Testis (tissue), 3 donors: ENCODE data around the gene APBA1. TPM values are rescaled to one million over a fixed set of nuclear protein-coding genes. Genes with fewer than 3 reads are reported as not detected.

Experiments used
- DNase-seq: peaks from one replicate; pipeline ENCODE4 v3.0.0-alpha.2; 2019
- H3K27ac ChIP-seq, 2 donors: fragments of 200-600 bp; sonication (generic); one replicate each; pipeline ENCODE4 v1.5.1; 2019
- H3K27me3 ChIP-seq: fragments of 200-600 bp; sonication (generic); one replicate; pipeline ENCODE4 v1.5.1; 2019
- H3K36me3 ChIP-seq: fragments of 200-600 bp; sonication (generic); one replicate; pipeline ENCODE4 v1.5.1; 2017; ENCODE audit warnings: low read depth; ENCODE audit errors: missing control alignments
- H3K4me1 ChIP-seq: fragments of 200-600 bp; sonication (generic); one replicate; pipeline ENCODE4 v1.5.1; 2019
- H3K4me3 ChIP-seq, 2 donors: fragments of 200-600 bp; sonication (generic); one replicate each; pipeline ENCODE4 v1.5.1; 2017 to 2019
- H3K9me3 ChIP-seq: fragments of 200-600 bp; sonication (generic); one replicate; pipeline ENCODE4 v1.5.1; 2017
- POLR2A ChIP-seq: fragments of 450-650 bp; IDR thresholded peaks from one replicate; pipeline ENCODE4 v1.6.1; 2017; ENCODE audit warnings: antibody characterized with exemption, mild to moderate bottlenecking, moderate library complexity
- WGBS, 2 donors: methylation state at CpG; one replicate each; pipeline ENCODE4 v1.1.5; 2018; 5-methylcytosine and 5-hydroxymethylcytosine counted together
- intact Hi-C: fragments of 100-400 bp; cut with DNase I; formaldehyde crosslinking; loops from one replicate; pipeline ENCODE4 v1.15.1; 2023; ENCODE audit warnings: low total_unique reads
- polyA plus RNA-seq: library from polyadenylated mRNA; stranded (reverse); fragments of 350-450 nt; fragmentation: Illumina TruSeq; extraction: RNeasy Lipid Tissue Mini Kit (QIAGEN cat#74804); gene quantifications from one replicate; pipeline ENCODE4 v1.2.3, GENCODE V29; 2014; ENCODE audit warnings: low read depth, low replicate concordance; ENCODE audit not compliant: insufficient read depth
- total RNA-seq, 2 donors: library from RNA; depleted of rRNA; stranded (reverse); fragments of >200 nt; gene quantifications; one replicate each; pipeline ENCODE4 v1.2.3, GENCODE V29; 2016
- TF ChIP-seq, protein P1 (sequence below), 3 experiments: fragments of 450-650 bp in 2 of 3; fragments of 200-600 bp in 1 of 3; sonication (generic) in 1 of 3; IDR thresholded peaks; one replicate each; pipeline ENCODE4 v1.5.1; 2016 to 2019; ENCODE audit warnings: antibody characterized with exemption in 3 of 3, mild to moderate bottlenecking in 2 of 3, moderate library complexity in 1 of 3

APBA1 gene
- total and polyA plus RNA-seq, 3 donors from 2014 or later = 7.7 to 11.9 (median 9.4) TPM

DNA sequence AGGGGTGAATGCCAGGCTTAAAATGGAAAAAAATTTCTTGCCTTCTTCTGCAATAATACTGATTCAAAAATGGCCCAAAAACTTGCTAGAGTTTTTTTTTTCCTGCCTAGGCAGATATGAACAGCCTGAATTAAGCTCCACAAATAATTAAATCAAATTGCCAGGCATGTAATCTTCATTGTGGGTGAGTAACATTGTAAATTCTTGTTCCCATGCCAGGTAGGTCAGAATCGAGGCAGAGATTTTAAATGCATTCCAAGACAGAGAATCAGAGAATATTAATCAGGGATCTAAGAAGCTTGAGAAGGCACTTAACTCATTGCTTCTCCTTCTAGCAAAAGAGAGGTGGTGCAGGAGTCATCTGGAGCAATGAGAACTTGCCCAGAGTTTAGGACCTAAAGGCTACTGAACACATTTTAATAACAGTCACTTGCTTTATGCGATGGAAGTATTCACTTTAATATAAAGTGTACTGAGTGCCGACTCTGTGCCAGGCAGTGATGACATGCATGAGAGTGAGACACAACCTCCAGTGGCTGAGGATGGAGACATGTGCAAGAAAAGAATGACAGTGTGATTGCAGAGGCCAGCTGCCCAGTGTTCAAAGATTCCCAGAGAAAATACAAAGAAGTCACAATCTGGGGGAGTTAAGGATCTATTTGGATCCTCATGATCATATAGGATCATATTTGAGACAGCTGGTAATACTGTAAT is 102.3 kb downstream of the APBA1 start:
- Histone ChIP-seq H3K4me1 (no peaks in the 10 kb centered on the region), H3K9me3 (no peaks in the 10 kb centered on the region), H3K4me3 (no peak overlapping the region), H3K27me3 (no peaks in the 10 kb centered on the region), H3K27ac (no peak overlapping the region), H3K36me3 (no peaks in the 10 kb centered on the region)
- 61 to 67% methylated on average over 3 of the region's 3 CpGs for WGBS, 2 donors
- no peak for DNase-seq
- intact Hi-C loops = no loop called here
- TF ChIP-seq POLR2A = no peak
- TF ChIP-seq, protein P1, sequence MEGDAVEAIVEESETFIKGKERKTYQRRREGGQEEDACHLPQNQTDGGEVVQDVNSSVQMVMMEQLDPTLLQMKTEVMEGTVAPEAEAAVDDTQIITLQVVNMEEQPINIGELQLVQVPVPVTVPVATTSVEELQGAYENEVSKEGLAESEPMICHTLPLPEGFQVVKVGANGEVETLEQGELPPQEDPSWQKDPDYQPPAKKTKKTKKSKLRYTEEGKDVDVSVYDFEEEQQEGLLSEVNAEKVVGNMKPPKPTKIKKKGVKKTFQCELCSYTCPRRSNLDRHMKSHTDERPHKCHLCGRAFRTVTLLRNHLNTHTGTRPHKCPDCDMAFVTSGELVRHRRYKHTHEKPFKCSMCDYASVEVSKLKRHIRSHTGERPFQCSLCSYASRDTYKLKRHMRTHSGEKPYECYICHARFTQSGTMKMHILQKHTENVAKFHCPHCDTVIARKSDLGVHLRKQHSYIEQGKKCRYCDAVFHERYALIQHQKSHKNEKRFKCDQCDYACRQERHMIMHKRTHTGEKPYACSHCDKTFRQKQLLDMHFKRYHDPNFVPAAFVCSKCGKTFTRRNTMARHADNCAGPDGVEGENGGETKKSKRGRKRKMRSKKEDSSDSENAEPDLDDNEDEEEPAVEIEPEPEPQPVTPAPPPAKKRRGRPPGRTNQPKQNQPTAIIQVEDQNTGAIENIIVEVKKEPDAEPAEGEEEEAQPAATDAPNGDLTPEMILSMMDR (IDR thresholded peaks at IDR 0.05) = no peak

DNA sequence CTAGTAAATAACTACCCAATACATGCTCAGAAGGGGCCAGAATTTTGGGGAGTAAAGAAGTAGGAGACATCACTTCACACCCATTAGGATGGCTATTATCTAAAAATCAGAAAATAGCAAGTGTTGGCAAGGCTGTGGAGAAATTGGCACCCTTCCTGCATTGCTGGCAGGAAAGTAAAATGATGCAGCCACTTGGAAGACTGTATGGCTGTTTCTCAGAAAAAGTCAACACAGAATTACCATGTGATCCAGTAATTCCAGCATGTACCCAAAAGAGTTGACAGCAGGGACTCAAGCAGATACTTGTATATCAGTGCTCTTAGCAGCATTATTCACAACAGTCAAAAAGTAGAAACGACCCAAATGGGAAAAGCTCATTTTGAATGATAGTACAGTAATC is 107.6 kb downstream of the APBA1 start:
- no peak overlapping the region for H3K27ac ChIP-seq
- no peak overlapping the region for H3K4me3 ChIP-seq
- H3K4me1 ChIP-seq = no peaks in the 10 kb centered on the region
- DNase-seq = no peak
- no peaks in the 10 kb centered on the region for H3K36me3 ChIP-seq
- no peaks in the 10 kb centered on the region for H3K9me3 ChIP-seq
- 46 to 71% methylated on average over 1 of the region's 1 CpG for WGBS, 2 donors
- H3K27me3 ChIP-seq = no peaks in the 10 kb centered on the region
- TF ChIP-seq, protein P1 (IDR thresholded peaks at IDR 0.05) = no peak
- TF ChIP-seq POLR2A = no peak
- intact Hi-C loops = no loop called here

DNA sequence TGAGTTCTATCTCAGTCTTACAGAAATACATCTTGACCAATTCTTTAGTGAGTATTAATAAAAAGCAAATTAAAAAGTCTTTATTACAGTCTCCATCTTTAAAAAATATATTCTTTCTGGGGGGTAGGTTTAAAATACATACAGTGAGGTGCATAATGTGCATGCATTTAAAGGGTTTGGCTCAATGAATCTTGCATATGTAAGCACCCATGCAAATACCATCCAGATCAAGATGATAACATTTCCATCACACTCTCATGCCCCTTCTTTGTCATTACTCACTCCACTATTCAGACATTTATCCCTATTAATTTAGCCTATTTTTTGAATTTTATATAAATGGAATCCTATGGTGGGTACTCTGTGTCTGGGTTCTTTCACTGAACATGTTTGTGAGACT is 113.0 kb downstream of the APBA1 start:
- intact Hi-C loops = no loop called here
- H3K9me3 ChIP-seq = no peaks in the 10 kb centered on the region
- no peaks in the 10 kb centered on the region for H3K27me3 ChIP-seq
- no peaks in the 10 kb centered on the region for H3K4me1 ChIP-seq
- no peak overlapping the region for H3K4me3 ChIP-seq
- TF ChIP-seq POLR2A = no peak
- TF ChIP-seq, protein P1 (IDR thresholded peaks at IDR 0.05) = no peak
- H3K36me3 ChIP-seq = no peaks in the 10 kb centered on the region
- no peak overlapping the region for H3K27ac ChIP-seq
- no peak for DNase-seq

DNA sequence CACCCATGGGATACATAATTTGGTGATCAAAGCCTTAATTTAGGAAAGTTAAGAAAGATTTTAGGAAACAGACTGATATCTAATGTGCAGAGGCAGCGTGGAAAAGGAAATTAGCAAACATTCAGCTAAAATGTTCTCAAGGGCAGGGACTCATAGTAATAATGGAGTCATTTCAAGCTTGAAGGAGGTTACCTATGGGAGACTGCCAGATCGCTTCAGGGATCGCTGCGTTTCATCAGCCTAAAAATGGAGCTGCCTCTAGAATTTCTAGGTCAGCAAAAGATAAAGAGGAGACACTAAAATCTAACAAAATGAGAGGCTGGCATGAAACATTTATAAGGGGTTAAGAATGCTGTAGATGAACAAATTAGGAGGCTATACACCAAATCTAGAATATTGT is 115.5 kb downstream of the APBA1 start:
- Histone ChIP-seq H3K27me3 (no peaks in the 10 kb centered on the region), H3K4me3 (no peak overlapping the region), H3K36me3 (no peaks in the 10 kb centered on the region), H3K27ac (no peak overlapping the region), H3K9me3 (no peaks in the 10 kb centered on the region), H3K4me1 (no peaks in the 10 kb centered on the region)
- DNase-seq = no peak
- 64 to 66% methylated on average over 4 of the region's 4 CpGs for WGBS, 2 donors
- intact Hi-C loops = no loop called here
- TF ChIP-seq, protein P1 (IDR thresholded peaks at IDR 0.05) = no peak
- no peak for TF ChIP-seq POLR2A

DNA sequence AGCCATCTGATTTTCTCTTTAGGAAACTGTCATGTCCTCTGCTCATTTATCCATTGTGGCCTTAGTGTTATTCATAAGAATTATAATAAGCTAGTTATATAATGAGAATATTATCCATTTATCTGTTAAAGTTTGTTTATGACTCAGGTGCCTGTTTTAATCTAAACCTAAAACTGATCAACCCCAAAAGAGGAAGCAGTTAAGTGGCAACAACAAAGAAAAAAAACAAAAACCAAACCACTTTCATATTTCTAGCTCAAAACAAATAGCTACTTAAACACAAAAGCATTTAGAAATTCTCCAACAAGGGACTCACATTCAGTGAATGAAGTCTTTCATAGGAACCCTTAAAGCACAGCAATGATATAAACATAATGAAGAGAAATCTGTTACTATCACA is 116.4 kb downstream of the APBA1 start:
- H3K4me1 ChIP-seq = no peaks in the 10 kb centered on the region
- intact Hi-C loops = no loop called here
- no peaks in the 10 kb centered on the region for H3K36me3 ChIP-seq
- TF ChIP-seq POLR2A = no peak
- TF ChIP-seq, protein P1 (IDR thresholded peaks at IDR 0.05) = no peak
- H3K27me3 ChIP-seq = no peaks in the 10 kb centered on the region
- no peak overlapping the region for H3K27ac ChIP-seq
- H3K4me3 ChIP-seq = no peak overlapping the region
- DNase-seq = no peak
- H3K9me3 ChIP-seq = no peaks in the 10 kb centered on the region
